GM21381 (cell line): ENCODE results near the gene SSBP2.
"Not testable (repeated sequence)": the region's sequence is repeated elsewhere in the genome, so short reads cannot be mapped to it uniquely, and the experiment has no call there.

Experiments used
- ATAC-seq: cut with Tn5 transposase; IDR thresholded peaks from one replicate; pipeline ENCODE4 v1.9.1; 2021; ENCODE audit warnings: mild to moderate bottlenecking, moderate library complexity; ENCODE audit not compliant: unreplicated experiment

The SSBP2 gene

DNA sequence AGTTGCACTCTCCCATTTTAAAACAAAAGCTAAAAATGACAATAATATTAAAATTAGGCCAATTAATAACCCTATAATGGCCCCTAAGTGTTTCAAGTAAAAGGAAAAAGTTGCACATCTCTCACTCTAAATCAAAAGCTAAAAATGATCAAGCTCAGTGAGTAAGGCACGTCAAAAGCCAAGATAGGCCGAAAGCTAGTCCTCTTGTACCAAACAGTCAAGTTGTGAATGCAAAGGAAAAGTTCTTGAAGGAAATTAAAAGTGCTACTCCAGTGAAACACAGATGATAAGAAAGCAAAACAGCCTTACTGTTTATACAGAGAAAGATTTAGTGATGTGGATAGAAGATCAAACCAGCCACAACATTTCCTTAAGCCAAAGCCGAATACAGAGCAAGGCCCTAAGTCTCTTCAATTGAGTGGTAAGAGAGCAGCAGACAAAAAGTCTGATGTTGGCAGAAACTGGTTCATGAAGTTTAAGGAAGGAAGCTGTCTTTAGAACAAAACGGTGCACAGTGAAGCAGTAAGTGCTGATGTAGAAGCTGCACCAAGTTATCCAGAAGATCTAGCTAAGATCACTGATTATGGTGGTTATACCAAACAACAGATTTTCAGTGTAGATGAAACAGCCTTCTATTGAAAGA, 212.9 kb downstream of the SSBP2 start:
- ATAC-seq, result no peak

- ATAC-seq, result no peak
Measured at GRCh38 chr5:81534441-81534840, 216.5 kb downstream of the SSBP2 start.

GRCh38 chr5:81533629-81534405, 217.1 kb downstream of the SSBP2 start:
- no peak for ATAC-seq

DNA sequence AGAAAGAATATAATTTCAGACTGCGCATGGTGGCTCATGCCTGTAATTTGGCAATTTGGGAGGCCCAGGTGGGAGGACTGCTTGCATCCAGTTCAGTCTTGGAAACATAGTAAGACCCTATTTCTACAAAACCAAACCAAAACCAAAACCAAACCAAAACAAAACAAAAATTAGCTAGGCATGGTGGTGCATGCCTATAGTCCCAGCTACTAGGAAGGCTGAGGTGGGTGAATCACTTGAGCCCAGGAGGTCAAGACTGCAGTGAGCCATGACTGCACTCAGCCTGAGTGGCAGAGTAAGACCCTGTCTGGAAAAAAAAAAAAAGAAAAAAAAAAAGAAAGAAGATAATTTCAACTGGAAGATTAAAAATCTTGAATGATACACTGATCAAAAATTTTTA, 220.0 kb downstream of the SSBP2 start:
- no peak for ATAC-seq

DNA sequence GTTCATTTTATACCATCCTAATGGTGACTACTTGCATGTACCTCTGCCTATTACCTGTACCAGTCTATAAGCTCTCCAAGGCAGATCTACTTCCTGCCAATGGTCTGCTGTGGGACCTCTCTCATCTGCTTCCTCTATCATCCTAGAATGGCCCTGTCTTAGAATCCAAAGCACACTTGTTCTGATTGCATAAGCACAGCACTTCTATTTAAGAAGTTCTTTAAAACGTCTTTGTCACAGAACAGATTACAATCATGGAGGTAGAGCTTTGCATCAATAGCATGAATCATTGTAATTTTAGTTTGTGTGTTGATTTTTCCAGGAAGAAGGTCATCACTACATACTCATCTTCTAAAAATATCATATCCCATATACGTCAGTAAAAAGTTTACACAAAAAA, 225.2 kb downstream of the SSBP2 start:
- ATAC-seq, result no peak

DNA sequence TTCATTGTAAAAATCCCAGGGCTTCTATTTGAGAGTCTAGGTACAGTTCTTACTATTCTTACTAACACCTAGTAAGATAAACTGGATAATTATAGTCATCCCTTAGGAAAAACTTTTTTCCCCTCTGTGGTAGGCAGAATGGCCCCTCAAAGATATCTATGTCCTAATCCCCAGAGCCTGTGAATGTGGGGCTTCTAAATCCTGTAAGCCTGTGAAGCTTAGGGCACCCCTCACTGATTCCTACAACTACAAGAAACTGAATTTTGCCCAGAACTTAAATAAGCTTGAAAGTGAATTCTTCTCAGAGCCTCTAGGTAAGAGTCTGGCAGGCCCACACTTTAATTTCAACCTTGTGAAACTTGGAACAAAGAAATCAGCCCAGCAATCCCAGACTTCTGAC, 226.9 kb downstream of the SSBP2 start:
- no peak for ATAC-seq

- no peak for ATAC-seq
Measured at GRCh38 chr5:81522571-81522970, 228.3 kb downstream of the SSBP2 start.

GRCh38 chr5:81520769-81521168, 230.1 kb downstream of the SSBP2 start:
- no peak for ATAC-seq

DNA sequence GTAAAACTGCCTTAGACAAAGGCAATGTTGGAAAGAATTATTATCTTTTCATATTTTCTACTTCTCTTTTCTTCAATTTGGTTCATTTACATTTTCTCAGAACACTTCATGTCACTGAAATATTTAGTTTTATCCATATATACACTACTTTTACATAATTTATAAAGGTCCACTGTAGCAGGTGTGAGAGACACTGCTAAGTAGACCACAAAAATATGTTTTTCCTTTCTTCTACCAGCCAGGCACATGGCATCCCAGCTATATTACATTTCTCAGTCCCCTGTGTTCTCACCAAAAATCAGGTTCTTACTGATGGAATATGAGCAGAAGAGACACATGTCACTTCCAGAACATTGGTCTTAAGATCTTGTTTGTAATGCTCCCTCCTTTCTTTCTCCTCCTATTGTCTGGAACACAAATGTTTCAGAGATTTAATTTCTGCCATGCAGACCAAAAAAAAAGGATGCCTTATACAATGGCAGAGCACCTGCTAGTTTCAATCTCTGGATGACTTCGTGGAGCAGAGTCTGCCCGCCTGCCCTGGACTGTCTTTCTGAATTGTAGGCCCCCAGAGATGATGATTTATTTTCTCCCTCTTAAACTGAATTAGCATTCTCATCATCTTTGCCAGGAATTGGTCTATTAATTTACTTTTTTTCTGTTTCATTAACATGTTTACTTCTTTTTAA, 231.5 kb downstream of the SSBP2 start:
- ATAC-seq, result no peak

- ATAC-seq, result no peak
Measured at GRCh38 chr5:81517462-81517861, 233.4 kb downstream of the SSBP2 start.

GRCh38 chr5:81516091-81516490, 234.8 kb downstream of the SSBP2 start:
- no peak for ATAC-seq

GRCh38 chr5:81513982-81514381, 236.9 kb downstream of the SSBP2 start:
- ATAC-seq, result no peak

- no peak for ATAC-seq
Measured at GRCh38 chr5:81513473-81513872, 237.4 kb downstream of the SSBP2 start.

DNA sequence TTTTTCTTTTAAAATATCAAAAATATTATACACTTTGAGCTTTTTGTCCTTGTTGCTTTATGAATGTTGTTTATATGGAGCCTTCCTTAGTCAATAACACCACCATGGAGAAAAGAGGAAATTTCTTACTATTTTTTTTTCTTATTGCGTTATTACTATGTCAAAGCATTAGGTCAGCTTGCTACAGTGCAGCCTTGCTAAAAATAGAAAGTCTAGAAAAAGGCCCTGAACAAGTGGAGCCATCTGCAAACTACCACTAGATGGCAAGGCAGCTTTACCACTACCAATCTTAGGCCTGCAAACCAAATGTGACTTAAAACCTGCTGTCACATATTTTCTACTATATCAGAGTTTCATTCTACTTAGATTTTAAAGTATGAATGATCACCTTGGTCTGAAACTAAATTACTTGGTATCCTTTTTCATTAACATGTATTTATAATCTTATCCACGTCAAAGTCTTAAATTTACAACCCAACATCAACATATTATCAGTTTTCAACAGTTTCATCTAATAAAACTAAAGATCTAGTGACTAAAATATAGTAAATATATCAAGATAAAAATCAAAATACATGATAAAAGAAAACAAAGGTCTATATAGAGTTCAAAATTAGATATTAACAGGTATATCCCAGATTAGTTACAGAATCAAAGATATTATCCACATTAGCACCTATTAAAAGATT, 243.9 kb downstream of the SSBP2 start:
- ATAC-seq, result peak; percentile 98

DNA sequence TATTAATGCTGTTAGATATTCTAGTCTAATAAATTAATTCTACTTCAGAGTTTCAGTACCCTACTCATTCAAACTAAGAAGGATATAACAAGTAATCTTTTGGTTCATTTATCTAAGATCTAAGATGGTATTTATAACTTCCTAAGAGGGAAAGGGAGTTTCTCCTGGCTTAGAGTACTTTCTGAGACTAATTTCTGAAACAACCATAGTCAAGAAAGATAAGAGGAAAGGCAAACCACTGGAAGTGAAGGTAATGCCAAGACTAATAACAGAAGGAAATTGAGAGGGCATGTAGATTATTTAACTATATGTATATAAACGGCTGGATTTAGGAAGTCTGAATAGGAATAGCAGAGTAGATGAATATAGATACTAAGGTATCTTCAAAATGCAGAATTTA, 244.5 kb downstream of the SSBP2 start:
- ATAC-seq, result no peak

DNA sequence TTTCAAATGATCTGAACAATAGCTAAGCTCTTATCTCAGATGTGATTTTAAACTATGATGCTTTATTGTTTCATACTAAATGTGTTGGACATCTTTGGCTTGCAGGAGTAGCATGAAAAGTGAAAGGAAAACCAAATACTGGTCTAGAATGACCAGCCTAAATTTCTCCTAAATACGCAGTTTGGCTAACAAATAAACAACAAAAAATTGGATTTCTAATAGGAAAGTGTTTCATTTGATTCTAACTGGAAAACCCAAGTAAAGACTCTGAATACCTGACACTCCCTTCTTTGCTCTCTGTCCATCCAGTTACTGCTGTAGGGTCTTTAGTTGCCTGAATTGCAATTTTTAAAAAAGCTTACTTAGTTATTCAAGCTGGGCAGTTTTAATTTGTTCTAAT, 245.2 kb downstream of the SSBP2 start:
- ATAC-seq, result no peak

DNA sequence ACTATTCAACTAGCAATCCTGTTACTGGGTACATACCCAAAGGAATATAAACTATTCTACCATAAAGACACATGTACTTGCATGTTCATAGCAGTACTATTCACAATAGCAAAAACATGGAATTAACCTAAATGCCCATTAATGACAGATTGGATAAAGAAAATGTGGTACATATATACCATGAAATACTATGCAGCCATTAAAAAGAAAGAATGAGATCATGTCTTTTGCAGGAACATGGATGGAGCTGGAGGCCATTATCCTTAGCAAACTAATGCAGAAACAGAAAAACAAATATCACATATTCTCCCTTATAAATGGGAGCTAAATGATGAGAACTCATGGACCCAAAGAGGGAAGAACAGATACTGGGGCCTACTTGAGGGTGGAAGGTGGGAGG, 247.3 kb downstream of the SSBP2 start:
- not testable (repeated sequence) for ATAC-seq

- no peak for ATAC-seq
Measured at GRCh38 chr5:81495286-81495685, 255.6 kb downstream of the SSBP2 start.

DNA sequence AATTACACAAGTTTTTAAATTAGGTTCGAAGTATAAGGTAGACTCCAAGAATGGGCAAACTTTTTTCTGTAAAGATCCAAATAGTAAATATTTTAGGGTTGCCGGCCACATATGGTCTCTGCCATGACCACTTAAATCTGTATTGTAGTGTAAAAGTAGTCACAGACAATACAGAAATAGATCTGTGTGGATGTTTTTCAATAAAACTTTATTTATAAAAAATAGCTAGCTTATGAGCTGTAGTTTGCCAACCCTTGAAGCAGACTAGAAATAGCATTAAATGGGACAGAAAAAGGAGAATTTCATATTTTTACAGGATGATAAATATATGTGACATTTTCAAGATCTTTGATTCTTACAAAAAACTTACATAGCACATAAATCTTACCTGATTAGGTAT, 262.0 kb downstream of the SSBP2 start:
- no peak for ATAC-seq

DNA sequence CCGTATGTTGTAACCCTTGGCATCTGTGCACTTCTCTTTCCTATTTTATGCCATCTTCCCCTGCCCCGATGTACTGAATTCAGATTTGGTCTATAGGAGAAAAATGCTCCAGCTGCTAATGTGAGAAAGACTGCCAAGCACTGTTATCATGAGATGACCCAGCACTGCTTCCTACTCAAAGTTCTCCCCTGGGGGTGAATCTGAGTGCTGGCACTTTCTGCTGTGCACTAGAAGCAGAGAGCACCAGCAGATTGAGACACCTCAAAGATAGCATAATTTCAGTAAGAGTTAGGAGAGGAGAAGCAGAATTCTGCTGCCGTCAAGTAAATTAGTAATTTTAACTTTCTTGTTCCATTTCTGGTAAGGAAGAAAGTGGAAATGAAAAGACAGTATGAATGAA, 264.2 kb downstream of the SSBP2 start:
- no peak for ATAC-seq

DNA sequence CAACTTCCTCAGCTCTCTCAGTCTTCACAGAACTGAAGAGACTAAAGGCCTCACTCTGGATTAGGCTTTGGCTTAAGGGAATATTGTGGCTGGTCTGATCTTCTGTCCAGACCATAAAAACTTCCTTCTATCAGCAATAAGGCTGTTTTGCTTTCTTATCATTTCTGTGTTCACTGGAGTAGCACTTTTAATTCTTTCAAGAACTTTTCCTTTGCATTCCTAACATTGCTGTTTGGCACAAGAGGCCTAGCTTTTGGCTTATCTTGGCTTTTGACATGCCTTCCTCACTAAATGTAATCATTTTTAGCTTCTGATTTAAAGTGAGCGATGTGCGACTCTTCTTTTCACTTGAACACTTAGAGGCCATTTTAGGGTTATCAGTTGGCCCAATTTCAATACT, 268.3 kb downstream of the SSBP2 start:
- no peak for ATAC-seq
